ENCODE results near the gene KREMEN1.

- no peak for TF ChIP-seq RXRA (IDR thresholded peaks at IDR 0.05)
- no peak for TF ChIP-seq CTCF (IDR thresholded peaks at IDR 0.05; ENCODE audit: low read depth, low read length, missing input control)
- TF ChIP-seq SP1 (IDR thresholded peaks at IDR 0.05), result no peak
- no peak for TF ChIP-seq REST (IDR thresholded peaks at IDR 0.05)
- no peak for TF ChIP-seq RAD21 (IDR thresholded peaks at IDR 0.05)
- TF ChIP-seq JUND (IDR thresholded peaks at IDR 0.05), result no peak
- TF ChIP-seq EGR1 (IDR thresholded peaks at IDR 0.05; ENCODE audit: low read depth in 2 of 2), result no peak
- TF ChIP-seq ZBTB33 (IDR thresholded peaks at IDR 0.05), result no peak
- no peak for TF ChIP-seq FOXA1 (IDR thresholded peaks at IDR 0.05)
Measured at GRCh38 chr22:29211066-29211465, 138.2 kb downstream of the KREMEN1 start.

All from liver (tissue), 3 donors.